ENCODE data around the gene HELQ. TPM values are rescaled to one million over a fixed set of nuclear protein-coding genes. Genes with fewer than 3 reads are reported as not detected.

The HELQ gene
- total and polyA plus RNA-seq, 2 of the 4 experiments (the other 2 are of a cell fraction): 8.8 to 9.1 TPM

DNA sequence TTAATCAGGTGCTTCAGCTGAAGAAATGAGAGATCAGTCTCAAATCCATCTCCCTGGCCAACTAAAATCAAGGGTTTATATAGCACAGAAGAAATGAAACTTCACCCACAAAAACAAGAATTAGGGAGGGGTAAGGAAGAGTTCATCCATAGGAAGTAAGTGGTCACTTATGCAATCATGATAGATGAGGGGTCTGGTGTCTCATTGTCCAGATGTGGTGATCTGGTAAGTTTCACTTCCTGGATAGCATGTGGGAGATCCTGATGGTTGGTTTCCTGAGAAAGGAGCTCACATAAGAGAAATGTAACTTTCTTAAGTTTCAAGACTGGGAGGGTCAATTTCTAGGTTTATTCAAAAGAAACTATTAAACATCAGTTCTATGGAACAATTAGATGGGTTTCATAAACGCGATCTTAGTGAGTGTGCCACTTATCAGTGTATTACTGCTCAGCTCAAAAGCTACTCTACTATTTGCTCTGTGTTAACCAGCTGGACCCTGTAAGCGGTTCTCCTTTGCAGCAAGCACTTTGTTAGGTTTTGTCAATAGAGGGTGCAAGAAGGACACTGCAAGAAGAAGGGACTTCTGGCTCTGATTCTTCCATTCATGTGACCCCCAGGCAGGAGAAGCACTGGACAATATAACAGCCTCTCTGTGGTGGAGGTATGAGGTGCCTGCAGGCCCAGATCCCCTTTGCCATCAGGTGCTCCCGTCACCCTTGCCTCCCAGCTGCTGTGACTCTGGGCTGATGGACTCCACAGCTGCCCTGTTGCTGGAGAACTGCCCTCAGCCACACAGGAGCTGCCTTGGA lies 85.6 kb downstream of the HELQ start (continued):
- TF ChIP-seq, protein P1, sequence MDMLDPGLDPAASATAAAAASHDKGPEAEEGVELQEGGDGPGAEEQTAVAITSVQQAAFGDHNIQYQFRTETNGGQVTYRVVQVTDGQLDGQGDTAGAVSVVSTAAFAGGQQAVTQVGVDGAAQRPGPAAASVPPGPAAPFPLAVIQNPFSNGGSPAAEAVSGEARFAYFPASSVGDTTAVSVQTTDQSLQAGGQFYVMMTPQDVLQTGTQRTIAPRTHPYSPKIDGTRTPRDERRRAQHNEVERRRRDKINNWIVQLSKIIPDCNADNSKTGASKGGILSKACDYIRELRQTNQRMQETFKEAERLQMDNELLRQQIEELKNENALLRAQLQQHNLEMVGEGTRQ (IDR thresholded peaks at IDR 0.05; ENCODE audit: low read depth, low read length): no peak

DNA sequence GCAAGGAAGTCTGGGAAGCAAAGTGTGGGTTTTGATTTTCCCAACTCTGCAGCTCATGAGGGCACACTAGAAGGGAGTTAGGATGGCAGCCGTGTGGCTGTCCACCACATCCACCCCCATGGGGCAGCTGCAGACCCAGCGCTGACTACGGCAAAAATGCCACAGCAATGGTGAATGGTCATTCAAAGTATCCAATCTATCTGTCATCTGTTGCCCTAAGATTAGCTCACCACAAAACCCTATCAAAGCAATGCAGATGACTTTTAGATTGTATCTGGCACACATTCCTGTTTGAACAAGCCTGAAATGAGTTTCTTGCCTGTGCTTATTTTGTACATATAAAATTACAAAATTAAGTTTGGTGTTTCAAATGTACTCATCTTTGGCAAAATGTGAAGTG lies 91.3 kb downstream of the HELQ start:
- Histone ChIP-seq H3K9me1 (ENCODE audit: insufficient read depth, low read length) (0 out of 2 replicates have a peak, but pooled peaks cover 2% of the 10 kb centered on the region), H3K27ac (ENCODE audit: insufficient read depth, low read length) (no peak overlapping the region), H2AK9ac (replicated peaks; ENCODE audit: low read depth, low read length, poor library complexity) (no peak overlapping the region), H4K91ac (ENCODE audit: insufficient read depth, low read depth, low read length) (no peak overlapping the region), H3K36me3 (ENCODE audit: control insufficient read depth, insufficient read depth, low read length) (no peaks in the 10 kb centered on the region), H4K20me1 (ENCODE audit: insufficient read depth, low read length) (no peaks in the 10 kb centered on the region), H3K79me1 (ENCODE audit: low read depth in 1 of 2, low read length in 2 of 2) (no peaks in the 10 kb centered on the region), H3K56ac (ENCODE audit: extremely low read depth, insufficient read depth, low read length) (no peak overlapping the region), H3K14ac (replicated peaks; ENCODE audit: low read depth, low read length) (no peak overlapping the region), H2BK5ac (ENCODE audit: low read depth, low read length, poor library complexity, severe bottlenecking) (no peak overlapping the region), H3K4me1 (ENCODE audit: control insufficient read depth, insufficient read depth, low read length) (no peaks in the 10 kb centered on the region), H3K4me3 (ENCODE audit: insufficient read depth, low read depth, low read length) (no peak overlapping the region), H2BK120ac (ENCODE audit: low read depth, low read length) (no peak overlapping the region), H3K9ac (ENCODE audit: low read depth, low read length) (no peak overlapping the region), H3K23ac (ENCODE audit: low read depth, low read length) (no peak overlapping the region), H2AK5ac (ENCODE audit: low read depth, low read length) (no peak overlapping the region), H3K27me3 (ENCODE audit: control insufficient read depth, insufficient read depth, low read length) (peaks cover 16% of the 10 kb centered on the region), H3K4me2 (ENCODE audit: low read depth, low read length) (no peak overlapping the region), H4K8ac (ENCODE audit: low read depth in 2 of 2, low read length in 2 of 2) (no peak overlapping the region), H3K9me3 (ENCODE audit: control insufficient read depth, insufficient read depth, low read length) (no peaks in the 10 kb centered on the region), H3K4ac (ENCODE audit: low read depth, low read length) (no peak overlapping the region), H3K18ac (ENCODE audit: low read depth, low read length) (no peak overlapping the region), H2BK20ac (ENCODE audit: low read depth, low read length) (no peak overlapping the region), H2BK15ac (ENCODE audit: low read depth, low read length) (no peak overlapping the region), H4K5ac (ENCODE audit: low read depth, low read length) (no peak overlapping the region), H2AFZ (replicated peaks; ENCODE audit: low read length, poor library complexity) (no peak overlapping the region)
- POLR2A ChIA-PET (ENCODE audit: unreplicated experiment): no interaction called here
- intact Hi-C loops (cut with micrococcal nuclease) (no loop called here), dilution Hi-C loops (cut with HindIII; ENCODE audit: low sequenced_read_pairs, unreplicated experiment) (no loop called here), in situ Hi-C loops (cut with MboI; ENCODE audit: low sequenced_read_pairs) (loop anchor here (10.0 kb wide), 1 partner anchor 270 kb away; no protein-coding TSS in a partner anchor)
- CTCF ChIA-PET: no interaction called here
- 93% methylated on average over 3 of the region's 3 CpGs; no CpG with 5 or more reads in 1 of the 2 experiments for WGBS, 2 experiments (ENCODE audit: extremely low coverage in 2 of 2, insufficient read length in 1 of 2)
- no TSS peak for BruUV-seq (replicated peaks)
- ATAC-seq (ENCODE audit: low read depth): no peak
- TF ChIP-seq FOS (IDR thresholded peaks at IDR 0.05; ENCODE audit: low read depth, low read length) (no peak), BHLHE40 (IDR thresholded peaks at IDR 0.05; ENCODE audit: low read depth, low read length) (no peak), RFX5 (IDR thresholded peaks at IDR 0.05; ENCODE audit: low read depth, low read length) (no peak), RCOR1 (IDR thresholded peaks at IDR 0.05; ENCODE audit: insufficient replicate concordance, low read length) (no peak), MAFK (IDR thresholded peaks at IDR 0.05; ENCODE audit: low read depth, low read length) (no peak), SMC3 (IDR thresholded peaks at IDR 0.05; ENCODE audit: low read depth, low read length) (no peak), CEBPB (IDR thresholded peaks at IDR 0.05; ENCODE audit: low read depth, low read length) (no peak), POLR2A (IDR thresholded peaks at IDR 0.05; ENCODE audit: low read depth, low read length) (no peak)
- TF ChIP-seq, protein P2, sequence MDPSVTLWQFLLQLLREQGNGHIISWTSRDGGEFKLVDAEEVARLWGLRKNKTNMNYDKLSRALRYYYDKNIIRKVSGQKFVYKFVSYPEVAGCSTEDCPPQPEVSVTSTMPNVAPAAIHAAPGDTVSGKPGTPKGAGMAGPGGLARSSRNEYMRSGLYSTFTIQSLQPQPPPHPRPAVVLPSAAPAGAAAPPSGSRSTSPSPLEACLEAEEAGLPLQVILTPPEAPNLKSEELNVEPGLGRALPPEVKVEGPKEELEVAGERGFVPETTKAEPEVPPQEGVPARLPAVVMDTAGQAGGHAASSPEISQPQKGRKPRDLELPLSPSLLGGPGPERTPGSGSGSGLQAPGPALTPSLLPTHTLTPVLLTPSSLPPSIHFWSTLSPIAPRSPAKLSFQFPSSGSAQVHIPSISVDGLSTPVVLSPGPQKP (IDR thresholded peaks at IDR 0.05; ENCODE audit: borderline replicate concordance, low read depth, low read length): no peak
- TF ChIP-seq, protein P1 (IDR thresholded peaks at IDR 0.05; ENCODE audit: low read depth, low read length): no peak
- TF ChIP-seq, protein P3, sequence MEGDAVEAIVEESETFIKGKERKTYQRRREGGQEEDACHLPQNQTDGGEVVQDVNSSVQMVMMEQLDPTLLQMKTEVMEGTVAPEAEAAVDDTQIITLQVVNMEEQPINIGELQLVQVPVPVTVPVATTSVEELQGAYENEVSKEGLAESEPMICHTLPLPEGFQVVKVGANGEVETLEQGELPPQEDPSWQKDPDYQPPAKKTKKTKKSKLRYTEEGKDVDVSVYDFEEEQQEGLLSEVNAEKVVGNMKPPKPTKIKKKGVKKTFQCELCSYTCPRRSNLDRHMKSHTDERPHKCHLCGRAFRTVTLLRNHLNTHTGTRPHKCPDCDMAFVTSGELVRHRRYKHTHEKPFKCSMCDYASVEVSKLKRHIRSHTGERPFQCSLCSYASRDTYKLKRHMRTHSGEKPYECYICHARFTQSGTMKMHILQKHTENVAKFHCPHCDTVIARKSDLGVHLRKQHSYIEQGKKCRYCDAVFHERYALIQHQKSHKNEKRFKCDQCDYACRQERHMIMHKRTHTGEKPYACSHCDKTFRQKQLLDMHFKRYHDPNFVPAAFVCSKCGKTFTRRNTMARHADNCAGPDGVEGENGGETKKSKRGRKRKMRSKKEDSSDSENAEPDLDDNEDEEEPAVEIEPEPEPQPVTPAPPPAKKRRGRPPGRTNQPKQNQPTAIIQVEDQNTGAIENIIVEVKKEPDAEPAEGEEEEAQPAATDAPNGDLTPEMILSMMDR (conservative IDR thresholded peaks at IDR 0.05; ENCODE audit: low read depth, low read length): no peak
- DNase-seq: no peak

Data from IMR-90 (cell line).